Activated CD8-positive, alpha-beta T cell treated with anti-CD3 and anti-CD28 coated beads for 36 hours (primary cell): ENCODE results near the gene ELL2. TPM values are rescaled to one million over a fixed set of nuclear protein-coding genes. Genes with fewer than 3 reads are reported as not detected.

ENCODE experiments used
- ATAC-seq: fragments of 200-7000 bp; cut with Tn5 transposase; one replicate; pipeline ENCODE4 v1.10.0; 2021; ENCODE audit warnings: mild to moderate bottlenecking, moderate library complexity
- CTCF ChIA-PET: fragments of 350-600 bp; sonication (Branson Sonifier 250); formaldehyde crosslinking; loops from one replicate; lab custom pipeline; 2021; ENCODE audit warnings: antibody characterized with exemption; lab: Charles Lee
- POLR2A ChIA-PET: fragments of 350-600 bp; sonication (Branson Sonifier 250); formaldehyde crosslinking; loops from one replicate; lab custom pipeline; 2021; ENCODE audit warnings: antibody characterized with exemption; lab: Charles Lee
- DNase-seq: peaks from one replicate; pipeline ENCODE4 v3.0.0-alpha.2; 2020
- H3K27ac Mint-ChIP-seq: one replicate; pipeline ENCODE4 v1.8.0; 2021; ENCODE audit warnings: mild to moderate bottlenecking, mixed read lengths
- H3K27me3 Mint-ChIP-seq: one replicate; pipeline ENCODE4 v1.8.0; 2021; ENCODE audit warnings: mixed read lengths
- H3K36me3 Mint-ChIP-seq: one replicate; pipeline ENCODE4 v1.8.0; 2021; ENCODE audit warnings: low read depth, mixed read lengths
- H3K4me1 Mint-ChIP-seq: one replicate; pipeline ENCODE4 v1.8.0; 2021; ENCODE audit warnings: low read depth, mixed read lengths
- H3K4me3 Mint-ChIP-seq: one replicate; pipeline ENCODE4 v1.8.0; 2021; ENCODE audit warnings: mild to moderate bottlenecking, moderate library complexity, mixed read lengths
- H3K9me3 Mint-ChIP-seq: one replicate; pipeline ENCODE4 v1.8.0; 2021; ENCODE audit warnings: mixed read lengths
- CTCF ChIP-seq: fragments of 200-600 bp; IDR thresholded peaks from one replicate; pipeline ENCODE4 v1.8.0; 2022; ENCODE audit warnings: antibody characterized with exemption, mild to moderate bottlenecking
- intact Hi-C: fragments of 100-400 bp; cut with micrococcal nuclease; formaldehyde crosslinking; loops from one replicate; pipeline ENCODE4 v1.10.0; 2022
- total RNA-seq, 2 experiments: library from RNA; stranded (reverse); gene quantifications; one replicate each; pipeline ENCODE4 v1.2.3, GENCODE V29; 2021

Gene ELL2
- total RNA-seq, 2 experiments from 2014 or later = 39.7 to 46.3 TPM

GRCh38 chr5:96006291-96006690 lies 44.6 kb upstream of the ELL2 start:
- Mint-ChIP-seq H3K27me3 (peaks cover 1% of the 10 kb centered on the region), H3K9me3 (no peaks in the 10 kb centered on the region), H3K27ac (no peak overlapping the region), H3K4me3 (no peak overlapping the region), H3K36me3 (no peaks in the 10 kb centered on the region), H3K4me1 (no peaks in the 10 kb centered on the region)
- TF ChIP-seq CTCF = no peak
- ChIA-PET CTCF (interaction anchor here (1.0 to 1.3 kb wide), 3 partner anchors 11 to 339 kb away, joined by 3 read pairs; no protein-coding TSS in a partner anchor), POLR2A (no interaction called here)
- intact Hi-C loops = no loop called here
- DNase-seq (no peak), ATAC-seq (no peak)

GRCh38 chr5:96004754-96005153 lies 43.1 kb upstream of the ELL2 start:
- TF ChIP-seq CTCF = no peak
- POLR2A ChIA-PET = no interaction called here
- Mint-ChIP-seq H3K4me3 (no peak overlapping the region), H3K9me3 (no peaks in the 10 kb centered on the region), H3K36me3 (no peaks in the 10 kb centered on the region), H3K4me1 (no peaks in the 10 kb centered on the region), H3K27ac (no peak overlapping the region), H3K27me3 (peaks cover 5% of the 10 kb centered on the region)
- intact Hi-C loops = no loop called here
- no peak for DNase-seq
- CTCF ChIA-PET = no interaction called here
- no peak for ATAC-seq

- H3K27me3 Mint-ChIP-seq = peaks cover 4% of the 10 kb centered on the region
- CTCF ChIA-PET = no interaction called here
- intact Hi-C loops = no loop called here
These were observed 42.4 kb upstream of the ELL2 start for GRCh38 chr5:96004087-96004486.

GRCh38 chr5:96001262-96001661 lies 39.6 kb upstream of the ELL2 start:
- no peak for TF ChIP-seq CTCF
- no peak overlapping the region for H3K4me3 Mint-ChIP-seq
- CTCF ChIA-PET = interaction anchor here (1.0 to 1.6 kb wide), 3 partner anchors 11 to 335 kb away, joined by 3 to 4 read pairs (median 3); no protein-coding TSS in a partner anchor
- H3K27ac Mint-ChIP-seq = no peak overlapping the region
- H3K27me3 Mint-ChIP-seq = peaks cover 6% of the 10 kb centered on the region
- peaks cover 2% of the 10 kb centered on the region for H3K9me3 Mint-ChIP-seq
- intact Hi-C loops = no loop called here
- no peaks in the 10 kb centered on the region for H3K36me3 Mint-ChIP-seq
- no peak for DNase-seq
- peaks cover 6% of the 10 kb centered on the region for H3K4me1 Mint-ChIP-seq
- ATAC-seq = no peak
- POLR2A ChIA-PET = no interaction called here

More at GRCh38 chr5:96004087-96004486, 42.4 kb upstream of the ELL2 start:
- no peaks in the 10 kb centered on the region for H3K36me3 Mint-ChIP-seq
- no peak for ATAC-seq
- DNase-seq = no peak
- POLR2A ChIA-PET = no interaction called here
- H3K9me3 Mint-ChIP-seq = no peaks in the 10 kb centered on the region
- TF ChIP-seq CTCF = no peak
- no peak overlapping the region for H3K4me3 Mint-ChIP-seq
- H3K27ac Mint-ChIP-seq = no peak overlapping the region
- no peaks in the 10 kb centered on the region for H3K4me1 Mint-ChIP-seq

- CTCF ChIA-PET = no interaction called here
- no peaks in the 10 kb centered on the region for H3K36me3 Mint-ChIP-seq
These were observed 38.7 kb upstream of the ELL2 start for GRCh38 chr5:96000308-96000707.

More at GRCh38 chr5:96000308-96000707, 38.7 kb upstream of the ELL2 start:
- Mint-ChIP-seq H3K9me3 (peaks cover 2% of the 10 kb centered on the region), H3K27me3 (peaks cover 6% of the 10 kb centered on the region), H3K4me1 (peaks cover 6% of the 10 kb centered on the region), H3K4me3 (no peak overlapping the region), H3K27ac (no peak overlapping the region)
- DNase-seq = no peak
- POLR2A ChIA-PET = no interaction called here
- ATAC-seq = no peak
- no peak for TF ChIP-seq CTCF
- intact Hi-C loops = no loop called here
